Activated CD8-positive, alpha-beta memory T cell treated with anti-CD3 and anti-CD28 coated beads, Interleukin-2, amount 50 U/mL, for 1 hour (primary cell): Measurements from ENCODE around the gene NEO1.

Experiments used
- DNase-seq: peaks from one replicate; pipeline ENCODE4 v3.0.0-alpha.2; 2020; ENCODE audit errors: extremely low read depth

The NEO1 gene

GRCh38 chr15:73078722-73079121 lies 26.5 kb downstream of the NEO1 start:
- no peak for DNase-seq

- no peak for DNase-seq
Measured at GRCh38 chr15:73079565-73079964, 27.3 kb downstream of the NEO1 start.

GRCh38 chr15:73081321-73081958 lies 29.2 kb downstream of the NEO1 start:
- no peak for DNase-seq

- no peak for DNase-seq
Measured at GRCh38 chr15:73082812-73083211, 30.5 kb downstream of the NEO1 start.

GRCh38 chr15:73087098-73087497 lies 34.8 kb downstream of the NEO1 start:
- DNase-seq: no peak

- no peak for DNase-seq
Measured at GRCh38 chr15:73105064-73105463, 52.8 kb downstream of the NEO1 start.

GRCh38 chr15:73108676-73109075 lies 56.4 kb downstream of the NEO1 start:
- no peak for DNase-seq

- DNase-seq: no peak
Measured at GRCh38 chr15:73109765-73110164, 57.5 kb downstream of the NEO1 start.

- DNase-seq: no peak
Measured at GRCh38 chr15:73110201-73110600, 57.9 kb downstream of the NEO1 start.

GRCh38 chr15:73114064-73114463 lies 61.8 kb downstream of the NEO1 start:
- DNase-seq: no peak

GRCh38 chr15:73116164-73116563 lies 63.9 kb downstream of the NEO1 start:
- DNase-seq: no peak

GRCh38 chr15:73118055-73118454 lies 65.8 kb downstream of the NEO1 start:
- DNase-seq: no peak

GRCh38 chr15:73119478-73119877 lies 67.2 kb downstream of the NEO1 start:
- no peak for DNase-seq

- DNase-seq: no peak
Measured at GRCh38 chr15:73120269-73120668, 68.0 kb downstream of the NEO1 start.

GRCh38 chr15:73125219-73125618 lies 73.0 kb downstream of the NEO1 start:
- no peak for DNase-seq

- no peak for DNase-seq
Measured at GRCh38 chr15:73127302-73127936, 75.2 kb downstream of the NEO1 start.

- no peak for DNase-seq
Measured at GRCh38 chr15:73130830-73131229, 78.6 kb downstream of the NEO1 start.

GRCh38 chr15:73134196-73134595 lies 81.9 kb downstream of the NEO1 start:
- DNase-seq: no peak

GRCh38 chr15:73139041-73139743 lies 86.9 kb downstream of the NEO1 start:
- no peak for DNase-seq

GRCh38 chr15:73139744-73140553 lies 87.7 kb downstream of the NEO1 start:
- no peak for DNase-seq

- DNase-seq: no peak
Measured at GRCh38 chr15:73141216-73141900, 89.1 kb downstream of the NEO1 start.
